Bronchial epithelial cell (primary cell): Measurements from ENCODE around the gene BRD3OS. TPM values are rescaled to one million over a fixed set of nuclear protein-coding genes. Genes with fewer than 3 reads are reported as not detected.

Experiments
- DNase-seq: peaks from one replicate; pipeline ENCODE4 v3.0.0-alpha.2; 2010; ENCODE audit warnings: low read depth
- FAIRE-seq: peaks from 2 replicates; lab custom pipeline; 2011; peaks lifted over from hg19 to GRCh38; lab: Jason Lieb, UNC
- H3K27me3 ChIP-seq: 2 replicates; pipeline ENCODE4 v1.5.1; 2011; ENCODE audit warnings: low read length; ENCODE audit not compliant: control insufficient read depth, insufficient read depth
- H3K36me3 ChIP-seq: 2 replicates; pipeline ENCODE4 v1.5.1; 2011; ENCODE audit warnings: low read length; ENCODE audit not compliant: control insufficient read depth, insufficient read depth
- H3K4me3 ChIP-seq: 2 replicates; pipeline ENCODE4 v1.5.1; 2011; ENCODE audit warnings: mild to moderate bottlenecking, low read depth, low read length, control low read depth
- total RNA-seq: library from RNA; depleted of rRNA; stranded (reverse); fragments of >200 nt; gene quantifications from 2 replicates; pipeline ENCODE4 v1.2.1, GENCODE V29; 2014
- TF ChIP-seq, protein P1 (sequence below): IDR thresholded peaks from 2 replicates; pipeline ENCODE4 v1.5.1; 2011; ENCODE audit warnings: mild to moderate bottlenecking, moderate library complexity, low read length, control low read depth, inconsistent platforms; ENCODE audit not compliant: insufficient read depth, severe bottlenecking

BRD3OS gene
- total RNA-seq, 1 donor from 2014 or later = 5.8 TPM

DNA sequence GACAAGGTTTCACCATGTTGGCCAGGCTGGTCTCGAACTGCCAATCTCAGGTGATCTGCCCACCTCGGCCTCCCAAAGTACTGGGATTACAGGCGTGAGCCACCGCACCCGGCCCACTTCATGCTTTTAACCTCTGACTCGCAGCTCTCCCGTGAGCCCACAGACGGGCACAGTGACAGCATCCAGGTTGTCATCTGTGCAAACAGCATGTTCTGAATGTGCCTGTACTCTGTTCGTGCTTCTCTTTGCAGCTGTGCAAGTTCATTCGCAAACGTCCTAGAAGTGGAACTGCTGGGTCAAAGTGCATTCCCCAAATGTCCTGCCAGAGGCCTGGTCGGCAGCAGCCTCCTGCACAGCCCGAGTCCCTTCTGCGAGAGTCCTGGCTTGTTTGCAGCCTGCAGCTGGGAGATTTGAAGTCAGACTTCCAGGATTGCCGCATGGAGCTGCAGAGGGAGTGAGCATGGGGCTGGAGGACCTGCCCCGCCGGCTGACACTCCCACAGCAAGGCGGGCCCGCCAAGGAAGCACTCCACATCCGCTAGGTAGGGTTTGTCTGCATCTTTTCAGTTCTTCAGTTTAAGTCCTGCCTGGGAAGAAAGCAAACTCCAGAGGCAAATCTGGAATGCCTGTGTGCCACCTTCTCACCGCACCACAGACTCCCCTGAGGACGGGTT is 3.4 kb downstream of the BRD3OS start:
- H3K27me3 ChIP-seq = no peaks in the 10 kb centered on the region
- no peak overlapping the region for H3K4me3 ChIP-seq
- no peak for DNase-seq
- no peak for FAIRE-seq
- TF ChIP-seq, protein P1, sequence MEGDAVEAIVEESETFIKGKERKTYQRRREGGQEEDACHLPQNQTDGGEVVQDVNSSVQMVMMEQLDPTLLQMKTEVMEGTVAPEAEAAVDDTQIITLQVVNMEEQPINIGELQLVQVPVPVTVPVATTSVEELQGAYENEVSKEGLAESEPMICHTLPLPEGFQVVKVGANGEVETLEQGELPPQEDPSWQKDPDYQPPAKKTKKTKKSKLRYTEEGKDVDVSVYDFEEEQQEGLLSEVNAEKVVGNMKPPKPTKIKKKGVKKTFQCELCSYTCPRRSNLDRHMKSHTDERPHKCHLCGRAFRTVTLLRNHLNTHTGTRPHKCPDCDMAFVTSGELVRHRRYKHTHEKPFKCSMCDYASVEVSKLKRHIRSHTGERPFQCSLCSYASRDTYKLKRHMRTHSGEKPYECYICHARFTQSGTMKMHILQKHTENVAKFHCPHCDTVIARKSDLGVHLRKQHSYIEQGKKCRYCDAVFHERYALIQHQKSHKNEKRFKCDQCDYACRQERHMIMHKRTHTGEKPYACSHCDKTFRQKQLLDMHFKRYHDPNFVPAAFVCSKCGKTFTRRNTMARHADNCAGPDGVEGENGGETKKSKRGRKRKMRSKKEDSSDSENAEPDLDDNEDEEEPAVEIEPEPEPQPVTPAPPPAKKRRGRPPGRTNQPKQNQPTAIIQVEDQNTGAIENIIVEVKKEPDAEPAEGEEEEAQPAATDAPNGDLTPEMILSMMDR = no peak
- H3K36me3 ChIP-seq = peaks cover 7% of the 10 kb centered on the region

DNA sequence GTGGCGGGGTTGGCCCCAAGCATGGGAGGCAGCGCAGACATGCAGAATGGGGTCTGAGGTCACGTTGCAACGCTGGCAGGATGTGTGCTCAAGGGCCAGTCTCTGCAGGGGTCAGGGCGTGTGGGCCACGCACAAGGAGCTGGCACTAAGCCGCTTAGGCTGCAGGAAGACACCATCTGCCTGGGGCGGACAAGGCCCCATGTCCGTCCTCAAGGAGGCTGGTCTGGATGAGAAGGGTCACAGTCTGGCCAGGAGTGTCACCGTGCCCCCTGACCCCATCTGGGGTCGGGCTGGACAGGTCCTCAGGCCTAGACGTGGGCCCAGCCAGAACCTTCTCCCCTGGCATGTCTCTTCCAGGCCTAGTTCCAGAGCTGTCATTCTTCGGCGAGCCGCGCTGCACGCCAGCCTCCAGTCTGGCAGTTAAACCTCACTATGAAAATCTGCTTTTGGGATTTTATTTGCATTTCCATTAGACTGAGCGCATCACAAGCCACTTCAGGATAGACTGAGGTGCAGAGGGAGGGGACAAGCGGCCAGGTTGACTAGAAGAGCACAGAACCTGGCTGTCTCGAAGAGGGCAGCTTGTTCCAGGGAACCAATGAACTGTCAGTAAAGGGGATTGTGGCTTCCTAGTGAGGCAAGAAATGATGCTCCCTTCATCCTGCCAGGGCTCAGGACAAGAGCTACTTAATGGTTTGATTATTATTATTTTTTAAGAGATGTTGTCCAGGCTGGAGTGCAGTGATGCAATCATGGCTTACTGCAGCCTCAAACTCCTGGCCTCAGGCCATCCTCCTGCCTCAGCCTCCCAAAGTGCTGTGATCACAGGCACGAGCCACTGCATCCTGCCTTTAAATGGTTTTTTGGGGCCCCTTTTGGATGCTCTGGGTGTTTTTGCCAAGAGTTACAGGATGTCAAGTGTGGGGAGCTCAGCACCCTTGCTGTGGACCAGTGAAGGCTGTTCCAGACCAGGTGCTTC is 4.3 kb downstream of the BRD3OS start:
- FAIRE-seq = no peak
- DNase-seq = no peak
- TF ChIP-seq, protein P1 = no peak
- Histone ChIP-seq H3K4me3 (no peak overlapping the region), H3K27me3 (no peaks in the 10 kb centered on the region), H3K36me3 (peaks cover 11% of the 10 kb centered on the region)

DNA sequence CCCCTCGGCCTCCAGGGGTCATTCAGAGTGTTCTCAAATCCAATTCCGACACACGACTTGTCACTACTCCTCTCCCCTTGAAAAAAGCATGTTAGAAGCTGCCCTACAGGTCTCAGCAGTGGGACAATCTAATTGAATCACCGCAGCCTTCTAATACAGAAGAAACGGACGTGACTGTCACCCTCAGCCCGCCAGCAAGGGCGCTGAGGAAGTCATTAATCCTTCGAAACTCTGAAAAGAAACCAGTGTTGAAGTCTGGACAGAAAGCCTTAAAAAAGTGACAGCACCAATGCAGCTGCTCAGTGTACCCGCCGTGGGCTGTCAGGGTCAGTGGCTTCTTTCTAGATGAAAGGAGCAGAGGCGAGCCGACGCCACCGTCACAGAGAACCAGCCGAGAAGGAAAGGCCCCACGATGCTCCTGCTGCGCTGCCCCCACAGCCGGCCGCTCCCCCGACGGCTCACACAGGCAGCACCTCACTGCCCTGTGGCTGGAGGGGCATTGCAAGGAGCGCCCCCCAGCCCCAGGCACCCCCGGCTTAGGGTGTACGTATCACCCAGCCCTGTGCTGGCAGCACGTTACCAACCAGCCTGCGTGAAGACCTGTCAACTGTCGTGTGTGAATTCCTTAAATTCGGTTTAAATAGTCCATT is 5.7 kb downstream of the BRD3OS start:
- DNase-seq = no peak
- FAIRE-seq = no peak
- peaks cover 20% of the 10 kb centered on the region for H3K36me3 ChIP-seq
- no peak overlapping the region for H3K4me3 ChIP-seq
- TF ChIP-seq, protein P1 = no peak
- H3K27me3 ChIP-seq = no peaks in the 10 kb centered on the region

DNA sequence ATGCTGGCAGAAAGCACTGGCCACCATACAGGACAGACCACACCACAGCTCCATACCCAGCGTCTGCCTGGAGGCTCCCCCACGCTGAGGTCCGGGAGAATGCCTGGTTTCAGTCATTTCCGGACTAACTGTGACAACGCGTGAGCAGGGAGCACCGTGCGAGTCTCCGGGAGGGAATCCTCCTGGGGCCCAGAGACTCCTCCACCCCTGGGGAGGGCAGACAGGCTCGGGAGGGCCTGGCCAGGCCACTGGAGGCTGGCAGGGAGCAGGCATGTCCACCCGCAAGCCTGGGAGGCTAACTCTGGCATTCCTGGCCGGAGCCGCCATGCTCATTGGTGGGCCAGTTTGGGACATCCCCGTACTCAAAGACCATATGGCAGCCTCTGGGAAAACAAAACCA is 6.5 kb downstream of the BRD3OS start:
- no peak for FAIRE-seq
- DNase-seq = no peak
- TF ChIP-seq, protein P1 = no peak
- peaks cover 23% of the 10 kb centered on the region for H3K36me3 ChIP-seq
- H3K4me3 ChIP-seq = no peak overlapping the region
- H3K27me3 ChIP-seq = no peaks in the 10 kb centered on the region

DNA sequence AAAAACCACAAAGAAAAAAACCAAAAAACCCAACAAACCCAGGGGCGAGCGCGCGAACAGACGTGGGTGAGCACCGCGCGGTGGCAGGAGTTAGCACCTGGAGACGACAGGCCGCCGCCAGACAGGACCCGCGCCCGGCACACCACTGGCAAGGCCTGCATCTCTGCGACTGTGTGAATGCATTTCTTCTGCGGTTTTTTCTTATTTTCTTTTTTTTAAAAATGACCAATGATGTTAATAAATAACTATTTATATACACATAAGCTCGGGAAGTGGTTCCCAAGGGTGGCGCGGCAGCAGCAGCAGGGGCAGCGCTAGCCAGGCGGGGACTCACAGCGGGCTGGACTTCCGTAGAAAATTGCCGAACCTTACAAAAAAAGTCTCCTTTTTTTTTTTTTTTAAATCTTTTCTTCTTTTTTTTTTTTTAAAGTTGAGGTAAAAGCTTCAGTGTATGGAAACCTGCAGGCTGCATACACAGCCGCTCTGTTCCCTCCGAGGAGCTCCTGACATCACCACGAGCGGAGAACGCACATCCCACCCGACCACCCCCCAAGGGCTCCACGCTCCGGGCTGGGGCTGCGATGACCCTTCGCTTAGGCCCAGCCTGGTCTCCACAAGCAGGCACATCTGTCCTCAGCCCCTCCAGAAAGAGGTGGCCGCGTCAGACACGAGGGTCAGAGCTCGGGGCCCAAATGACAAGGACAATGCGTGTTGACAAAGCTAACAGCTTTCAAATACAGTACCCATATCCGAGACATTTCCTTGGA is 7.4 kb downstream of the BRD3OS start:
- Histone ChIP-seq H3K27me3 (no peaks in the 10 kb centered on the region), H3K4me3 (no peak overlapping the region), H3K36me3 (peaks cover 23% of the 10 kb centered on the region)
- TF ChIP-seq, protein P1 = no peak
- no peak for FAIRE-seq
- DNase-seq = no peak
